Stromal cell of bone marrow (primary cell): ENCODE data around the gene EP400.
"Not testable (repeated sequence)": the region's sequence is repeated elsewhere in the genome, so short reads cannot be mapped to it uniquely, and the experiment has no call there.

Experiments used
- DNase-seq: peaks from one replicate; pipeline ENCODE4 v3.0.0-alpha.2; 2012; ENCODE audit warnings: low read depth

Gene EP400

GRCh38 chr12:132094269-132094891, 144.6 kb downstream of the EP400 start:
- no peak for DNase-seq

GRCh38 chr12:132095520-132096409, 146.0 kb downstream of the EP400 start:
- DNase-seq = no peak

DNA sequence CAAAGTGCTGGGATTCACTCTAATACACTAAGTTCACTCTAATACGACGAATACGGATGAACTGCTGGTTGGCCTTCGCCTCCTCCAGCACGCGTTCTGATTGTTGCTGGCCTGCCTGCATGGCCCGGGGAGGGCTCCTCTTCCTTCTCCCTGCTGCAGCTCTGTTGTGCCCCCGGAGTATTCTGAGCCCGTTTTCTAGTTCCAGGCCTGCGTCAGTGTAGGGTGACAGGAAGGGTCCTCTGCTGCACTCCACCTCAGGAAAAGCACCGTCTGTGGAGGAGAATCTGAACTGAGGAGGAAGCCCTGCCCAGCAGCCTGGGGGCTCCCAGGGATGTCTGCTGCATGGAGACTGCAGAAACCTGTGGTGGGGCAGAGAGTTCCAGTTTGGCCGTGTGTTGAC, 150.0 kb downstream of the EP400 start:
- DNase-seq = no peak

GRCh38 chr12:132100306-132101065, 150.7 kb downstream of the EP400 start:
- no peak for DNase-seq

GRCh38 chr12:132102297-132102696, 152.6 kb downstream of the EP400 start:
- DNase-seq = no peak

DNA sequence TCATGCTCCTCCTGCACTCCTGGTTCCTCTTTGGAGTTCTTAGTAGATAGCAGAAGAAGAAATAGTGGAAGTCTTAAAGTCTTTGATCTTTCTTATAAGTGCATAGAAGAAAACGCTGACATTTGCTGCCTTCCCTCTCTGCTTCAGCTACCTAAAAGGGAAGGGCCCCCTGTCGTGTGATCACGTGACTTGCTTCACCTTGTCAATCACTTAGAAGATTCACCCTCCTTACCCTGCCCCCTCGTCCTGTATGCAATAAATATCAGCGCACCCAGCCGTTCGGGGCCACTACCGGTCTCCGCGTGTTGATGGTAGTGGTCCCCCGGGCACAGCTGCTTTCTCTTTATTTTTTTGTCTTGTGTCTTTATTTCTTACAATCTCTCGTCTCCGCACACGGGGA, 153.3 kb downstream of the EP400 start:
- DNase-seq = not testable (repeated sequence)

DNA sequence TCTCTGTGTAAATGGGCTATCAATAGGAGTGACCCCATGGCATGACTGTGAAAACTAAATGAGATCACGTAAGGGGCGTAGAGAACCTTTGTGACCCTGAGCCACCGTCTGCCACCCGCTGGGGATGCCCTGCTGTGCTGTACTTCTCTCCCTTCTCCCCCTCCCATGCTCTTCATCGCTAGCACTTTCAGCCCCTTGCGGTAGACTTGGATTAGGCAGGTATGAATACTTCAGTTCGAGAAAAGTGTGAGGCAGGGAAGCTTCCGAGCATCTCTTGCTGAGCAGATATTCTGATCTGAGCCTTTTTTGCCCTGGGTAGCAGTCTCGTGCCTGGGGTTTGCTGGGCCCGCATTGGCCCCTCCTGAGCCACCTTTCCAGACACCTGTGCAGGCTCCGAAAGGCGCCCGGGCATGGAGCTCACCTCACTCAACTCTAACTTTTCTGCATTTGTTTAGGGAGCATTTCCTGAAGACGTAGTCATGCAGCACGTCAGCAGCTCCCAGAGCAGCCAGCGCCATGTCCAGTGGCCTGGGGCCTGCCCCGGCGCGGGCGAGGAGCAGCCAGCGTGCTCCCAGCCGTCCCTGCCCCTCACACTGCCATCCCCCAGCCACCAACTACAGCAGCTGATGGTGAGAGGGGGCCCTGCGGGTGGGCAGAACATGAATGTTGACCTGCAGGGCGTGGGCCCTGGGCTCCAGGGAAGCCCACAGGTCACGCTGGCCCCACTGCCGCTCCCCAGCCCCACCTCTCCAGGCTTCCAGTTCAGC, 154.0 kb downstream of the EP400 start:
- DNase-seq = no peak

DNA sequence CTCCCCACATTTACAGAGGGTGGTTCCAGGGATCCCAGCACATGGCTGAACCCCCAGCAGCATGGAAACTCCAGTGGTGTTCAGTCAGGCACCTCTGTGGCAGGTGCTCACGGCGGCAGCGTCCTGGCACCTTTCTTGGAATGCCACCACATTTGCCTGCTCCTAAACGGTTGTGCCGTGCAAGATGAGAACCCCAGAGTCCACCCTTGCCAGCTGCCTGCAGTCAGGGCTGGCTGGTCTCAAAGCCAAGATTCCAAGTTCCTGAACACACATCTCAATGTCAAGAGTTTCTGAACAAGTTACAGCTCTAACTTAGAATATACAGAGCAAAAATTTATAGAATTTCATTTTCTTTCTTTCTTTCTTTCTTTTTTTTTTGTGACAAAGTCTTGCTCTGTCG, 155.7 kb downstream of the EP400 start:
- no peak for DNase-seq

DNA sequence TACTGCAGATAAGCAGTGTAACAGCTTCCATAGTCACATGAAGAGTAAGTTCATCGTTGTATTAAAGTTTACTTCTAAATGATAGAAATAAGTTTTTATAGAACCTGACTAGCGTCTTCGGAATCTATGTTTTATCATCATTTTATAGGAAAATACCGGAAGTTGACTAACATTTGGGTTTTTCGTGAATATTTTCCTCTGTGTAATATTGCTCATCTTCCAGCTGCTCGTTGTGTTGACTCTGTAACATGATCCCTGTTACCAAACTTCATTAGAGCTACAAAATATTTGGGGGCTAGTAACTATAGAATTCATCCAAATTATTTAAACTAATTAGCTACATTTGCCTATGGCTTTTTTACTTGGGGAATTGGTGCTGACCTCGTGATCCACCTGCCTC, 157.2 kb downstream of the EP400 start:
- no peak for DNase-seq

GRCh38 chr12:132108211-132108832, 158.6 kb downstream of the EP400 start:
- DNase-seq = no peak

- no peak for DNase-seq
These were observed 160.0 kb downstream of the EP400 start for GRCh38 chr12:132109741-132110140.

GRCh38 chr12:132110677-132111076, 160.9 kb downstream of the EP400 start:
- no peak for DNase-seq

GRCh38 chr12:132111654-132112304, 162.0 kb downstream of the EP400 start:
- no peak for DNase-seq

GRCh38 chr12:132114667-132115066, 164.9 kb downstream of the EP400 start:
- DNase-seq = no peak

DNA sequence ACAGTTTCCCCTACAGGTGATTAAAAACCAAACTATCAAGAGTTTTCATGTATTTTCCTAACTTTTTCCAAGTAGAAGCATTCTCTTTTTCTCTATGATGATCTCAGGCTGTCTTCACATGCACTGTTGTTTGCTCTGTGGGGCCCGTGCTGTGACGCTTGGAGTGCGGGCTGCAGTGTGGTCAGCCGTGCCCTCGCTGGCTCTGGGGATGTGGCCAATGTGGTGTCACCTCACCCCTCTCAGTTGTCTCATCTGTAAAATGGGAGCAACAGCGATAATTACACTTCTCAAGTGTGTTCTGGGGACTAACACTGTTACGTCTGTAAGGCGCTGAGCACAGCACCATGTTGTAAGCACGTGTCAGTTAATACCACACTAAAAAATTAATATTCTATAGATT, 165.8 kb downstream of the EP400 start:
- DNase-seq = no peak

- DNase-seq = no peak
These were observed 167.2 kb downstream of the EP400 start for GRCh38 chr12:132116709-132117557.

DNA sequence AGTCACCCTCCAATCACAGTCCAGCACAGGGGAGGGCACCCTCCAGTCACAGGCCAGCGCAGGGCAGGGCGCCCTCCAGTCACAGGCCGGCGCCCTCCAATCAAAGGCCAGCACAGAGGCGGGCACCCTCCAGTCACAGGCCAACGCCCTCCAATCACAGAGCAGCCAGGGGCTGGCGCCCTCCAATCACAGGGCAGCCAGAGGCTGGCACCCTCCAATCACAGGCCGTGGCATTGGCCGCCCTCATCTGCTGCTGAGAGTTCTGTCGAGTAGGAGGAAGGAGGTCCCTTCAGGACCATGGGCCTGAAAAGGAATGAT, 167.8 kb downstream of the EP400 start:
- DNase-seq = no peak

- no peak for DNase-seq
These were observed 169.1 kb downstream of the EP400 start for GRCh38 chr12:132118876-132119275.

- DNase-seq = no peak
These were observed 171.5 kb downstream of the EP400 start for GRCh38 chr12:132121283-132121682.
